Renal cortex interstitium (tissue), 11 donors: ENCODE measurements around the gene TNFRSF13B. TPM values are rescaled to one million over a fixed set of nuclear protein-coding genes. Genes with fewer than 3 reads are reported as not detected.

Experiments
- DNase-seq, 11 donors: peaks; one replicate each; pipeline ENCODE4 v3.0.0-alpha.2; 2013; ENCODE audit warnings: low read depth in 9 of 11, low spot score in 4 of 11; ENCODE audit errors: extremely low read depth in 1 of 11
- polyA plus RNA-seq, 3 donors: library from polyadenylated mRNA; unstranded; fragments of 120-200 nt; gene quantifications; one replicate each; pipeline ENCODE4 v1.2.1, GENCODE V29; 2013; ENCODE audit not compliant: insufficient read length in 3 of 3

TNFRSF13B gene
- polyA plus RNA-seq, 3 donors: not detected

DNA sequence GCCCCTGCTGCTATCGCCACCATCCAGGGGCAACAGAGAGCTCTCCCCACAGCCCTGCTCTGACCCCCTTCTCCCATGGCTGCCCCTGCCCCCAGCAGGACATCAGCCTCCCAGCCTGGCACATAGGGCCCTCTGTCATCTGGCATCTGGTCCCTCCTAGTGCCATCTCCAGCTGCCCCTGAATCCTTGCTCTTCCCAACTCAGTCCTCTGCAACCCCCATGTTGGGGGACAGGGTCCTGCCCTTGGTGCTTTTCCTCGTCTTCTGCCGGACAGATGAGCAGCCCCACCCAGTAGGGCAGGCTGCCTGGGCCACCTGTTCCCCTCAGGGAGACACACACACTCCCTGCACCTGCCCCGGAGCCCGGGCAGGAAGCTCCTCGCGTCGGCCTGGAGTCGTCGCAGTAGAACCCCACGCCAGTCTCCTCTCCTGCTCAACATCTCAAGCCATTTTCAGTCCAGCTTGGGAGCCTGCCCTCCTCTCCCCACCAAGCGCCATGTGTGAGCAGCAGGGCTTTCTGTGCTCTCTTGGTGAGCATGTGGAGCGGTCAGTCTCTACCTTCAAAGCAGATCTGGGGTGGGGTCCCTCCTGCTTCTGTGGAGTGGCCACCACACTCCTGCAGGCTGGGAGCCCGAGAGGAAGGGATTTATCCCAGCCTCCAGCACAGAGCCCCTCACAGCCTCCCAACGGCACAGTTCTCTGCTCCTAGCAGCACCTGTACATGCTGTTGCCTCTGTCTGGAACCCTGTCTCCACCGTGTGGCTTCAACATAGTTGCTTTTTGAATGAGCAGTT is 28.2 kb downstream of the TNFRSF13B start:
- DNase-seq: no peak

DNA sequence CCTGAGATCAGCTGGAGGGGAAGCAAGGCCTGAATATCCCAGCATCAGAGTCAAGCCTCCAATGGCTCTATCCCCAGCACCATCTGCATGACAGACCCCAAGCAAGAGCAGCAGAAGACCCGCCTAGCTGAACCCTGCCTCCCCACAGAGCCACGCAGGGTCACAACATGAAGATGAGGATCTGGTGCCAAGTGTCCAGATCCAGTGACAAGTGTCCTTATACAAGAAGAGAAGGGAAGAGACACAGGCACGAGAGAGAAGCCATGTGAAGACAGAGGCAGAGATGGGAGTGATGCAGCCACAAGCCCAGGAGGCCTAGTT is 28.9 kb downstream of the TNFRSF13B start:
- no peak for DNase-seq

DNA sequence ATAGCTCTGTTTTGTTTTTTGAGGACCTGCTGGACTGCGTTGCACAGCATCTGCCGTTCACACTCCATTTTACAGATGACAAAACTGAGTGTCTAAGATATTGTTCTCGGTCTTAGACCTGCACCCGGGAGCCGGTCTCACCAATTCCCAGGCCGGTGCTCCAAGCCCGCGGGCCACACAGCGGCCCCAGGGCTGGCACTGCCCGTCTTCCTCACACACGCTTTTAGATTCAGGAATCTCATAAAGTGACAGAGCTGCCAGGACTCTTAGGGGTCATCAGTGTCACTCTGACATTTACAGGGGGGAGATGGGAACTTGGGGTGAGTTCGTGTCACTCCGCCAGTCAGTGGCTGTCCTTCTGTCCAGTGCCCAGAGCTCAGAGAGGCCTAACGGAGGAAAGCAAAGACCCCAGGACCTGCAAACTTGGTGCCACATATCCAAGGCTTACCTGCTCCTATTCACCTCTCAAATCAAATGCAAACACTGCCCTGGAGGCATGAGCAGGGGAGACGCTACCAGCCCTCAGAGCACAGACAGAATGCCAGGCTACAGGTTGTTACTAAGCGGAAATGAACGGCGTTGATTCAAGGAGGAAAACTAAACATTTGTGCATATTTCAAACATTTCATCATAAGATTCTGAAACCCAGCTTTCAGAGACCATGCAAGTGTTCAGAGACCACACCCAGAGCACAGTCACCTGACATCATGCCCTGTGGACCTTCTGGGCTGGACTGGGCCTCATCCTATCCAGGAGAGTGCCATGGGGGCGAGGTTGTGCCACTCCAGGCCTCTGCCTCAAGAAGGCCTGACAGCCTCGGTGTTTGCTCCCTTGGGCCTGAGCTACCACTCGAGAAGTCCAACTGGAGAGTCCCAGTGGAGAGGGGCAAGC is 29.5 kb downstream of the TNFRSF13B start:
- DNase-seq: no peak

DNA sequence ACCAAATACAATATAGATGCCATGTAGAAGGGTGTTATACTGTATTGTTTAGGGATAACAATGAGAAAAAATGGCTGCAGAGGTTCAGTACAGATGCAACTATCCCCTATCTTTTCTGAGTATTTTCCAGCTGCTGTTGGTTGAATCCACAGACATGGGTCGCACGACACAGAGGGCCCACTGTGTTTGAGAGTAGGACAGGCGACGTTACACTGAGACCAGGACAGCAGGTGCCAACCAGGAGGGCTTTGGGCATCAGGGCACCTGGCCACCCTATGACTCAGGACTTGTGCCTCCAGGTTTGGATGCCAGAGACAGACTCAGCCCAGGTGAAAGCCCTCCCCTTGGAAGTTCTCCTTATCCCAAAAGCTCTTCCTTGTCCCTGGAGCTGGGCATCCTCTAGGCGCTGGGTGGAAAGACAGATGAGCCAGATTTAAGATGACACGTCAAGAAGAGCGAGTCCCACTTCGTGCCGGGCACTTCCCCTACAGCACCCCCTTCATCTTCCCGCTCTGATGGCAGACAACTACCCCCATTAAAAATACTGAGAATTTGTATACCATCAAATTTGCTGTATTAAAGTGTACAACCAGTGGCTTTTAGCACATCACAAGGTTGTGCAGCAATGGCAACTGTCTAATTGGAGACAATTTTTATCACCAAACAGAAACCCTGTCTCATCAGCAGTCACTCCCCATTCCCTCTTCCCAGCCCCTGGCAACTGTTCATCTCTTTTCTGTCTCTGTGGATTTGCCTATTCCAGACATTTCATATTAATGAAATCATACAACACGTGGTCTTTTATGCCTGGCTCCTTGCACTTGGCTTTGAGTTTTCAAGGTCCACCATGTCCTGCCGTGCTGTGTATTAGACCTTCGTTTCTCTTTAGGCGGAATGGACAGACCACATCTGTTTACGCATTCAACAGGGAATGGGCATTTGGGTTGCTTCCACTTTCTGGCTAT is 30.6 kb downstream of the TNFRSF13B start:
- no peak for DNase-seq

DNA sequence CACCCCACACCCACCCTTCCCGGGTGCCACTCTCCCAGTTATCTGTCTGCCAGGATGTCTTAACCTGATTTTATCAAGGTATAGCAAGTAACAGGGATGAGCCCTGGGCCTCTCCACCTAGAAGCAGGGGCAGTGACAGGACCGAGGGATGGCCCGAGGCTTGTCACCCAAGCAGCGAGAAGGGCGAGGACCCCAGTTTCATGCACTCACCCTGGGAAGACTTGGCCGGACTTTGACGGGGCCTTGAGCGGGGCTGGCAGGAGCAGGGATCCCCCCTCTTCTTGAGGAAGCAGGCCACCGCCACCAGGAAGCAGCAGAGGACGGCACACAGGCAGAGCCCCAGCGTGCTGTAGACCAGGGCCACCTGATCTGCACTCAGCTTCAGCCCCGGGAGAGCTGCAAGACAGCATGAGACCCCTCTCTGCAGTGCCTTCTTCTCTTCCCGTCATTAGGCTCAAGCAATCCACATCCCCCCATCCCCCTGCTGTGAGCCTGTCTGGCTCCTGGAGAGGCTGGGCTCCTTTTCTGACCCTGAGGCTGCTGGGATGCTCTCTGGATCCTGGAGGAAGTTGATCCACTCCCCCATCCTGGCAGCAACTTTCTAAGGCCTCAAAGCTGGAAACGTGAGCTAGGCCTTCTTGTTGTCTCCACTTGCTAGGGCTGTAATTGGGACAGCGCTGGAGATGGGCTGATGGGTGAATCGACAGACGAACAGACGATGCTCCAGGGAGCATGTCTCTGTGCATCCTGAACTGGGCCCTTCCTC is 31.6 kb downstream of the TNFRSF13B start:
- no peak for DNase-seq

DNA sequence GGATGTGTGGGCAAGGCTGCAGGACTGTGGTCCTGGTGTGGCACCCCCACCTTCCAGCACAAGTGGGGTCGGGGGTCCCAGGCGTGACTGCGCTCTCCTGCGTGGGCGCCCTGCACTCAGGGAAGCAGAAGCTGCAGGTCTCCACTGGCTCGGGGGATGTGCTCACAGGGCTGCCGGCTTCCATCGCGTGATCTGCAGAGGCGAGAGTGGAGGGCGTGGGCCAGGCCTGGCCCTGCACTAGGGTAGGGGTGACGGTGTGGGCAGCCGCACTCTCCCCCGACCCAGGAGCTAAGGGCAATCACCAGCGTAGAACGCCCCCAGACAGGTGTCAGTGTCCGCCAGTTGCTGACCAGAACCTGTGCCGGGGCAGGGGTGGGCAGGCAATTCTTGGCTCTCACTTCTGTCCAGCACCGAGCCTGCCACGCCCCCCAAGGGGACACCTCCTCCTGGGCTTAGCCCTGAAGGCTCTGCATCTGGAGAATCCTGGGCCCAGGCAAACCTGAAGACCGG is 32.3 kb downstream of the TNFRSF13B start:
- no peak for DNase-seq

DNA sequence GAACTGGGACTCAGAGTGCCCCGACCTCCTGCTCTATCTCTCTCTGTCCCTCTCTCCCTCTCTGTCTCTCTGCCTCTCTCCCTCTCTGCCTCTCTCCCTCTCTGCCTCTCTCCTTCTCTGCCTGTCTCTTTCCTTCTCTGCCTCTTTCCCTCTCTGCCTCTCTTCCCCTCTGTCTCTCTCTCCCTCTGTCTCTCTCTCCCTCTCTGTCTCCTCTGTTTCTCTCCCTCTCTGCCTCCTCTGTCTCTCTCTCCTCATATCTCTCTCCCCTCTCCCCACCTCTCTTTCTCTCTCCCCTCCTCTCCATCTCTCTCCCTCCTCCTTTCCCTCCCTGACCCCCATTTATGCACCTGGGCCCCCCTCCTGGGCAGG is 32.7 kb downstream of the TNFRSF13B start:
- no peak for DNase-seq

GRCh38 chr17:16938496-16939207 is 33.3 kb downstream of the TNFRSF13B start:
- DNase-seq: no peak

DNA sequence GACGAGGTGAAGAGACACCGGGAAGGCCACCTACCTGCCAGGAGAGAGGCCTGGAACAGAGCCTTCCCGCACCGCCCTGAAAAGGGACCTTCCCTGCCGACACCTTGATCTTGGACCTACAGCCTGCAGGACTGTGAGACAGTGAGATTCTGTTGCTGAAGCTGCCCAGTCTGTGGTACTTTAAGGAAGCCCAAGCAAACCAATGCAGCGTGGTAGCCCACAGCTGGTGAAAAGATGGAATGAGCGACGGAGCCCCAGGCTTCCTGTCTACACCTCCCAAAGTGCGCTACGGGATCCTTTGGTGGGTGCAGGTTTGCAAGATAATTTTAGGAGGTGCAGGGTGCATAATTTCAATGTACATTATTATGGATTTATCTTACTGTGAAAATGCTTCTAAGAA is 33.9 kb downstream of the TNFRSF13B start:
- no peak for DNase-seq

DNA sequence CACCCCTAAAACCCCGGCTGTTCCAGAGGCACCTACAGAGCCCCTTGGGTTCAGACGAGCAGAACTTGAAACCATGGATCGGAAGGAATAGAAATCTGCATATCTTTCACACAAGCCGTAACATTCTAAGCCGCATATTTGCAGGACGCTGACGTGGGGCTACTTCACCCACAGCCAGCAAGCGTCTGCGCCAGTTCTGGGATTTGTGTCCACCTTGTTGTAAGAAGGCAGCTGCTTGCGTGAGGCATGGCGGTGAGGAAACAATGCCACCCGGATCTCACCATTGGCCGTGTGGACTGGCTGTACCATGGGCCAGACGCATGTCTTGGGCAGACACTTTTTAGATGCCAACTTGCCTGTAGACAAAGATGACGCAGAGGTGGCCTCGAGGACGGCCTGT is 34.5 kb downstream of the TNFRSF13B start:
- DNase-seq: no peak

GRCh38 chr17:16936536-16937310 is 35.2 kb downstream of the TNFRSF13B start:
- no peak for DNase-seq

GRCh38 chr17:16935786-16936185 is 36.1 kb downstream of the TNFRSF13B start:
- no peak for DNase-seq

GRCh38 chr17:16935241-16935663 is 36.7 kb downstream of the TNFRSF13B start:
- DNase-seq: no peak

GRCh38 chr17:16934836-16935235 is 37.1 kb downstream of the TNFRSF13B start:
- no peak for DNase-seq

DNA sequence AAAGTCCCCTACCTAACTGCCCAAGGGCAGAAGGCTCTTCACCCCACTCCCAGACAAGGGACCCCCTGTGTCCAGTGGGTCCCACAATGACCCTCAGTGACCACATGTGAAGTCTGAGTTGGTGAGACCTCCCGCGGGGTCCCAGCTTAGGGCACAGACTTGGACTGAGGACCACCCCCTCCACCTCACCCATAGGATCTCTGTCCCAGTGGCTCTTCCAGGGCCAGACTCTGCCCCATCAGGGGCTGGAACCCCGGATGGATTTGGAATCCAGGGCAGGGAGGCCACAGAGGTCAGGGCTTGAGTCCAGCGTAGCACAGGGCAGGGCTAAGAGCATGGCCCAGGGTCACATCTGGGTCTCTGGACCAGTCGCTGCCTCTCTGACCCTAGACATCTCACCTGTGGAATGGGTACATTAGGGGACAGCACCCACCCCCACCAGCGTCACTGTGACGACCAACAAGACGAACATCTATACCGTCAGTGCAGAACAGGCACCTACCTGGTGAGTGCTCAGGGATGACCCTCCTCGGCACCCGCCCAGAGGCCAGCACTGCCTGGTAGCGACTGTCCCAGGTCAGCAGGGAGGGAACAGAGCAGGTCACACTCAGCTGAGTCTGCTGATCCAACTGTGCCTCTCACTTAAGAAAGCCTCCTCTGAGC is 37.7 kb downstream of the TNFRSF13B start:
- no peak for DNase-seq

DNA sequence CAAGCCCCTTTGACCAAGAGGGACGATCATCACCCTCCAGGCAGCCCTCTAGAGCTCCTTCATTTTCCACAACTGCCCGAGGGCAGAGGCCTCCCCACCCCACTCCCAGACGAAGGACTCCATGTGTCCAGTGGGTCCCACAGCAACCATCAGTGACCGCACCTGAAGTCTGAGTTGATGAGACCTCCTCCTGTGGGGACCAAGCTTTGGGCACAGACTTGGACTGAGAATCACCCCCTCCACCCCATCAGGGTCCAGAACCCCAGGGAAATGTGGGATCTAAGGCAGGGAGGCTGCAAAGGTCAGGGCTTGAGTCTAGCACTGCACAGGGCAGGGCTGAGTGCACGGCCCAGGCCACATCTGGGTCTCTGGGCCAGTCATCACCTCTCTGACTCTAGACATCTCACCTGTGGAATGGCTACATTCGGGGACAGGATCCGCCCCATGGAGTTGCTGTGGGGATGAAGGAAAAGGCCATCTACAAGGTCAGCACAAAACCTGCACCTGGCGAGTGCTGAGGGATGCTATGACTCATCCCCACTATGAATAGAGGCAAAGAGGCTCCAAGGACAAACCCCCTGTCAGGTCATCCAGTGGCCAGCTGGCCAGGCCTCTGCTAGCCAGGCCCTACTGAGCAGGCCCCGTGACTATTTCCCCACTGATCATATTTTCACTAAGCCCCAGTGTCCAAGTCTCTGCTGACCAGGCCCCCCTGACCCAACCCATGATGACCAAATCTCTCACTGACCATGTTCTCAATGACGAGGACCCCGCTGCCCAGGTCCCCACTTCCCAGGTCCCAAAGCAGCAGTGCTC is 38.4 kb downstream of the TNFRSF13B start:
- no peak for DNase-seq
